Hepatocyte (in vitro differentiated cells): ENCODE measurements around the gene GRB10. TPM values are rescaled to one million over a fixed set of nuclear protein-coding genes. Genes with fewer than 3 reads are reported as not detected.

ENCODE experiments used
- DNase-seq: peaks from one replicate; pipeline ENCODE4 v3.0.0-alpha.2; 2016; ENCODE audit warnings: low spot score
- H2AFZ ChIP-seq: fragments of 200-600 bp; sonication (generic); 2 replicates; pipeline ENCODE4 v1.6.0; 2016; ENCODE audit warnings: antibody characterized with exemption, mild to moderate bottlenecking
- H3K27ac ChIP-seq: fragments of 200-600 bp; sonication (generic); 2 replicates; pipeline ENCODE4 v1.5.1; 2016; ENCODE audit warnings: mild to moderate bottlenecking
- H3K27me3 ChIP-seq: fragments of 200-600 bp; sonication (generic); 2 replicates; pipeline ENCODE4 v1.6.1; 2016
- H3K36me3 ChIP-seq: fragments of 200-600 bp; sonication (generic); replicated peaks from 2 replicates; pipeline ENCODE4 v1.5.1; 2016; ENCODE audit warnings: low read depth; ENCODE audit not compliant: insufficient read depth
- H3K4me1 ChIP-seq: fragments of 200-600 bp; sonication (generic); 2 replicates; pipeline ENCODE4 v1.5.1; 2016; ENCODE audit warnings: mild to moderate bottlenecking, moderate library complexity; ENCODE audit not compliant: insufficient read depth
- H3K4me2 ChIP-seq: fragments of 200-600 bp; sonication (generic); 2 replicates; pipeline ENCODE4 v1.6.0; 2016
- H3K4me3 ChIP-seq: fragments of 200-600 bp; sonication (generic); 2 replicates; pipeline ENCODE4 v1.5.1; 2016; ENCODE audit warnings: mild to moderate bottlenecking
- H3K79me2 ChIP-seq: fragments of 200-600 bp; sonication (generic); 2 replicates; pipeline ENCODE4 v1.6.0; 2017; ENCODE audit warnings: mild to moderate bottlenecking
- H3K9me2 ChIP-seq: fragments of 200-600 bp; sonication (generic); replicated peaks from 2 replicates; pipeline ENCODE4 v1.6.0; 2017; ENCODE audit warnings: mild to moderate bottlenecking; ENCODE audit not compliant: insufficient read depth
- H3K9me3 ChIP-seq: fragments of 200-600 bp; sonication (generic); 2 replicates; pipeline ENCODE4 v1.5.1; 2016; ENCODE audit warnings: low read depth, mild to moderate bottlenecking
- H4K20me1 ChIP-seq: fragments of 200-600 bp; sonication (generic); 2 replicates; pipeline ENCODE4 v1.6.0; 2016; ENCODE audit warnings: mild to moderate bottlenecking; ENCODE audit not compliant: insufficient read depth, poor library complexity, severe bottlenecking
- CTCF ChIP-seq: fragments of 200-600 bp; sonication (generic); IDR thresholded peaks from 2 replicates; pipeline ENCODE4 v1.5.1; 2016; ENCODE audit warnings: antibody characterized with exemption, mild to moderate bottlenecking; ENCODE audit not compliant: poor library complexity
- EZH2 ChIP-seq: fragments of 200-600 bp; sonication (generic); IDR thresholded peaks from 2 replicates; pipeline ENCODE4 v1.6.1; 2016; ENCODE audit warnings: antibody characterized with exemption, mild to moderate bottlenecking, borderline replicate concordance
- EZH2phosphoT487 ChIP-seq: fragments of 200-600 bp; sonication (generic); IDR thresholded peaks from one replicate; pipeline ENCODE4 v1.6.1; 2018; ENCODE audit warnings: antibody characterized with exemption, mild to moderate bottlenecking, low read depth, moderate library complexity; ENCODE audit not compliant: unreplicated experiment, severe bottlenecking
- WGBS: methylation state at CpG from one replicate; pipeline ENCODE4 v1.1.6; 2016; ENCODE audit warnings: low lambda C conversion rate; ENCODE audit errors: missing lambda C conversion rate; 5-methylcytosine and 5-hydroxymethylcytosine counted together
- polyA plus RNA-seq: library from polyadenylated mRNA; unstranded; fragments of >200 nt; fragmentation: Nextera tagmentation; extraction: Ambion mirVana; gene quantifications from 2 replicates; pipeline ENCODE4 v1.2.1, GENCODE V29; 2016
- total RNA-seq: library from RNA; depleted of rRNA; stranded (reverse); fragments of >200 nt; gene quantifications from 2 replicates; pipeline ENCODE4 v1.2.3, GENCODE V29; 2014

GRB10 gene
- total and polyA plus RNA-seq, 2 experiments from 2014 or later = 47.6 to 65.9 TPM

GRCh38 chr7:50661345-50662040 is 121.2 kb downstream of the GRB10 start:
- Histone ChIP-seq H3K9me2 (no peaks in the 10 kb centered on the region), H3K4me2 (no peak overlapping the region), H3K4me3 (no peak overlapping the region), H3K27ac (no peak overlapping the region), H4K20me1 (peaks cover 10% of the 10 kb centered on the region), H3K79me2 (peaks cover 15% of the 10 kb centered on the region), H3K36me3 (no peaks in the 10 kb centered on the region), H3K27me3 (no peaks in the 10 kb centered on the region), H3K9me3 (no peaks in the 10 kb centered on the region), H3K4me1 (no peaks in the 10 kb centered on the region), H2AFZ (no peak overlapping the region)
- DNase-seq = no peak
- 80% methylated on average over 9 of the region's 9 CpGs for WGBS
- TF ChIP-seq CTCF = no peak
- TF ChIP-seq EZH2phosphoT487 = no peak
- no peak for TF ChIP-seq EZH2

- Histone ChIP-seq H3K4me1 (no peaks in the 10 kb centered on the region), H3K4me3 (no peak overlapping the region), H3K4me2 (no peak overlapping the region), H3K27me3 (no peaks in the 10 kb centered on the region), H3K36me3 (no peaks in the 10 kb centered on the region), H2AFZ (no peak overlapping the region), H4K20me1 (peaks cover 4% of the 10 kb centered on the region), H3K79me2 (peaks cover 11% of the 10 kb centered on the region), H3K9me3 (no peaks in the 10 kb centered on the region), H3K27ac (no peak overlapping the region), H3K9me2 (no peaks in the 10 kb centered on the region)
- no peak for TF ChIP-seq EZH2
- no peak for TF ChIP-seq CTCF
- TF ChIP-seq EZH2phosphoT487 = no peak
- DNase-seq = no peak
- WGBS = 95% methylated on average over 5 of the region's 5 CpGs
These were observed 121.9 kb downstream of the GRB10 start for GRCh38 chr7:50660830-50661175.

GRCh38 chr7:50660040-50660829 is 122.5 kb downstream of the GRB10 start:
- Histone ChIP-seq H3K4me2 (no peak overlapping the region), H2AFZ (no peak overlapping the region), H4K20me1 (peaks cover 4% of the 10 kb centered on the region), H3K4me3 (no peak overlapping the region), H3K4me1 (no peaks in the 10 kb centered on the region), H3K27me3 (no peaks in the 10 kb centered on the region), H3K27ac (no peak overlapping the region), H3K79me2 (peaks cover 7% of the 10 kb centered on the region), H3K9me3 (no peaks in the 10 kb centered on the region), H3K36me3 (no peaks in the 10 kb centered on the region), H3K9me2 (no peaks in the 10 kb centered on the region)
- no peak for DNase-seq
- no peak for TF ChIP-seq EZH2
- TF ChIP-seq CTCF = no peak
- TF ChIP-seq EZH2phosphoT487 = no peak
- 95% methylated on average over 30 of the region's 30 CpGs for WGBS
